ENCODE data around the gene TMEM44.

The TMEM44 gene, protein sequence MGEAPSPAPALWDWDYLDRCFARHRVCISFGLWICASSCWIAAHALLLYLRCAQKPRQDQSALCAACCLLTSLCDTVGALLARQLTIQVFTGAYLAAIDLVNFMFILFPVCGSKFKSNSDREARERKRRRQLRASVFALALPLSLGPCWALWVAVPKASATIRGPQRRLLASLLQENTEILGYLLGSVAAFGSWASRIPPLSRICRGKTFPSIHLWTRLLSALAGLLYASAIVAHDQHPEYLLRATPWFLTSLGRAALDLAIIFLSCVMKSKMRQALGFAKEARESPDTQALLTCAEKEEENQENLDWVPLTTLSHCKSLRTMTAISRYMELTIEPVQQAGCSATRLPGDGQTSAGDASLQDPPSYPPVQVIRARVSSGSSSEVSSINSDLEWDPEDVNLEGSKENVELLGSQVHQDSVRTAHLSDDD

GRCh38 chr3:194633349-194634004 is at the start of gene TMEM44:
TMEM44 (minus strand) TSS chr3:194633419; CDS start chr3:194633215, 204 bp downstream.
- peak; percentile 95 for DNase-seq

DNA sequence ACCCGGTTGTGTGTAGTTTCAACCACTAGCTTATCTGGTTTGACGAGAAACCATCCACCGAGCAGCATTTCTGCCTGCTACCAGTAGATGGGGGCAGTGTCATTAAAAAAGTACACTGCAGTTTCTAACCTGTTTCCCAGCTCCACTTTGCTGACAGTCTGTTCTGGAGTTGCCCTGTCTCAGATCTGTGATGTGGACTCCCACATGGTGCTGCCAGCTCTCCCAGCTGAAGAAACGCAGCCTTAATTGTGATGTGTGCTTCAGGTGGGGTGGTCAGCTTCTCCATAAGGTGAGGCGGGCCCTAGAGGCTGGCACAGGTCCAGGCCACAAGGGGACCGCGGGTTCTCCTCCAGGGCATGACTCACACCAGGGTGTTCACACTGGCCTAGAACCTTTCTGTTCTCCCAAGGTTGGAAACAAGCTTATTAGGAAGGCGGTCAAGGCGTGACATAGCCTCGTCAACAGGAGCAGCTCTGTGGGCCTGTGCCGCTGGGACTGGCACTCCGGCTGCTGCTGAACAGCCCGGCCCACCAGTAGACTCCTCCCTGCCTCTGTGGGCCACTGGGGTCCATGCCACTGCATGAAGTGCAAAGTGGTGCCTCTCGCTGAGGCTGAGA is 49.6 kb upstream of the TMEM44 start:
- peak; percentile 96 for DNase-seq

DNA sequence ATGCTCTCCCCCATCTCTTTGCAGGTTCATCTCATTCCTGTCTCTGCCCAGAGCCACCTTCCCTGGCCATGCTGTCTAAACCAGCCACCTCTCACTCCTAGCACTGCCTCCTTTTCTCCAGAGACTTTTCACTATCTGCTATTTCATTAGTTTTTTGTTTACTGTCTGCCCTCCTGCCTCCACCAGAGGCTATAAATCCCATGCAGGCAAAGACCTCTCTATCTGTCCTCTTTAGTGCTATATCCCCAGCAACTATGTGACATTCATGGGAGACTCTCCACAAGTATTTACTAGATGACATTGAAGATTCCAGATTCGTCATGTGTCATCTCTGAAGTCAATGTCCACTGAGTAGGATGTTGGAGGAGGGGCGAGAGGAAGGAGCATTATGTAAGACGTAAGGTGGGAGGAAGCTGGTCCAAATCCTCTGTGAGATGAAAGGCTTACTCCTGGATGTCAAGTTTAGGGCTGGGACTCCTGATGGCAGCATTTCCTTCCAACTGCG is 49.0 kb upstream of the TMEM44 start:
- DNase-seq = no peak

DNA sequence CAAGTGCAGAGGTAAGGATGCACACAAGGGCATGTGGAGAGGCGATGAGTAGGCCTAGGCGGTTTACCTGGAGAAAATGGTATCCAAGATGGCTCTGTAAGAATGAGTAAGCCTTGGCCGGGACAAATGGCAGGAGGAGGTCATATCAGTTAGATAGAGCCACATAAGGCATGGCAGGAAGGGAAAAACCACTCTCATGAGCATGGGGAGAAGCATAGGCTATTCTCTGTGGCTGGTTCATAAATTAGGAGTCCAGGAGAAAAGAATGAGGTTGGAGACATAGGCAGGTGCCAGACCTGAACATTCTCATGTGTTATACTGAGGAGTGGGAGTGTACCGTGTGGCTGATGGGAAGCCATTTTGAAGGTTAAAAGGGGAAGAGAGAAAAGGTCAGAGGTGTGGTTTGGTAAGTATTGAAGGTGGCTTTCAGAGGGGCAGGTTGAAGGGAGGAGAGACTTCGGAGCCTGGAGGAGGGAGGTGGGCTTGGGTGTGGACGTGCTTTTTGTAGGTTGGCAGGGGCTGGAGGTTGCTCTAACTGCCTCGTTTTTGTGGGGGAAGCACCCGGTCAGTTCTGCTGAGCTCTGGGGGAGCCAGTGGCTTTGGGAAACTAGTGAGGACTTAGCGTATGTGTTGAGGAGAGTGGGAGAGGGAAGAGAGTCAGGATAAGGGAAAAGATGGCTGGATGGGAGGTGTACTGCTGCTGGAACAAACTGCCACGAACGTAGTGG is 47.8 kb upstream of the TMEM44 start:
- DNase-seq = no peak

GRCh38 chr3:194676471-194676870 is 43.3 kb upstream of the TMEM44 start:
- no peak for DNase-seq

GRCh38 chr3:194675680-194676079 is 42.5 kb upstream of the TMEM44 start:
- no peak for DNase-seq

DNA sequence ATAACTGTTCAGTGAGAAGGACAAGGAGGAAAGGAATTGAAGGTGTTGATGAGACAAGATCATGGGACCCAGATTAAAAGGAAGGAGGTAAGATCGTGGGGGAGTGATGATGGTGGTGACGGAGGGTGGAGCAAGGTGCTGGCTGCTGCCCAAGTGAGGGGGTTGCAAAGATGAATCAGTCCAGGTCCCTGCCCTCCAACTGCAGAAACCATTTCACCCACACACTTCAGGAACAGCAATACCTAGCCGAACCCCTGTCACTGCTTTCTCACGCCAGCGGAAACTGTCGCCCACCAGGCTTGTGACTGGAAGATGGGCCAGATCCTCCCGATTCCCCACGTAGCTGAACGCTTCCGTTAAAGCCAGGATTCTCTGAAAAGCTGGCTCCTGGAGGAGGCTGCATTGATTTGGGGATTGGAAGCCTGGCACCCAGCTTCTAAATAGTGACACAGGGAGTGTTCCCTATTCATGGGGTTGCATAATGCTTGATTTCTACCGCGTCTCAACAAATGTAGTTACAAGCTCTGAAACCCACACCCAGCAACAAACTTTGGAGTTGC is 41.9 kb upstream of the TMEM44 start:
- DNase-seq = peak; percentile 41

DNA sequence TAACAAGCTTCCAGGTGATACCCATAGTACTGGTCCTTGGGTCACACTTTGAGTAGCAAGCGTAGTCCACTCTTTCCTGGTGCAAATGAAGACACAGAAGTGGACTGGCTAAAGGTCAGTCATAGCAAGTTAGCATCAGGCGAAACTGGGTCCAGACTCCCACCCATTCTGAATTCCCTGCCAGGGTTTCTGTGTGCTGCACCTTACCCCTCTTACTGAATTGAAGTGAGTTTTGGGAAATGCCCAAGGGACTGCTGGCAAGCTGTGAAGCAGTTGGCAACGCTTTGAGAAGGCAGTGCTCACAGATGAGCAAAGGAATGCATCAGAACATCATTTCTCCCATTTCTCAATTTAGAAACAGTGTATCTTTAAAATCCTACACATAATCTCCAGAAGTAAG is 40.5 kb upstream of the TMEM44 start:
- no peak for DNase-seq

DNA sequence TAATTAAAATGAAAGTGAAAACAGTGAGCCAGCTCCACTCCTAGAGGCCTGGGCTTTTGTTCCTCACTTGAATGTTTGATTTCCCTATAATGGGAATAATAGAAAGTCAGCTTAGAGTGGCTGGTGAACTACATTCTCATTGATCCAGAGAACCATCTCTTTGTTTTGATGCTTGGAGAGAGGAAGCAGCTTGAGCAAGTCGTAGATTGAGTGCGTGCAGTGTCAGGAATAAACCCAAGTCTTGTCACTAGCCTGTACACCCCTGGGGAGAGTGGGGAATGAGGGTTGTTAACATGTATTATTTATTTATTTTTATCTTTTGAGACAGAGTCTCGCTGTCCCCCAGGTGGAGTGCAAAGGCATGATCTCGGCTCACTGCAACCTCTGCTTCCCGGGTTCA is 39.7 kb upstream of the TMEM44 start:
- no peak for DNase-seq

GRCh38 chr3:194671900-194672808 is 38.9 kb upstream of the TMEM44 start, which contains the start of gene LSG1:
LSG1 (minus strand) TSS chr3:194672191; CDS start chr3:194672162, 29 bp downstream.
- peak; percentile 96 for DNase-seq

GRCh38 chr3:194671511-194671899 is 38.3 kb upstream of the TMEM44 start:
- no peak for DNase-seq

DNA sequence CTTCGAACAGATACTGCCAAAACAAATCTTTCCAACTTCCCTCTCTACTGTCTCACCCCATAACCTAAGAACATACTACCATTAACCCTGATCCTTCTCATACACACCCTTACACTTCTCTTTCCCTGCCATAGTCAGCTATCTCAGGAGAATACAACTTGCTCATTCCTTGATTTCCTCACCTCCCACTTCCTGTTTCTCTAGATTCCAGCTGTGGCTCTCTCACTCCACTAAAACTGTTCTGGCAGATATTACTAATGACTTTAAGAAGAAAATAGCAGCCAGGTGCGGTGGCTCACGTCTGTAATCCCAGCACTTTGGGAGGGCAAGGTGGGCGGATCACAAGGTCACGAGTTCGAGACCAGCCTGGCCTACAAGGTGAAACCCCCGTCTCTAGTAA is 34.1 kb upstream of the TMEM44 start:
- DNase-seq = no peak

DNA sequence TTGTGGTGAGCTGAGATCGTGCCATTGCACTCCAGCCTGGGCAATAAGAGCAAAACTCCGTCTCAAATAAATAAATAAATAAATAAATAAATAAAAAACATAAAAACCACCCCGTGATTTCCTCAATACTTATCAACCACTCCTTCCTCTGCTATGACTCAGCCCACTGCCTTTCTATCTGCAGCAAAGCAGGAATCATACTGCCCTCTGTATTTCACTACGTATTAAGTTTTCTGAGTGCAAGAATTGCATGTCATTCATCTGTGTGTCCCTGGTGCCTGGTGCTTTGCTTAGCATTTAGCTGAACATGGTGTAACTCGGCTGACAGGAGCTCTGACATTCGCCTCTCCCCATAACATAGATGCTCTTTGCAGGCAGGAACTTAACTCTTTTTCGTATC is 31.6 kb upstream of the TMEM44 start:
- DNase-seq = no peak

DNA sequence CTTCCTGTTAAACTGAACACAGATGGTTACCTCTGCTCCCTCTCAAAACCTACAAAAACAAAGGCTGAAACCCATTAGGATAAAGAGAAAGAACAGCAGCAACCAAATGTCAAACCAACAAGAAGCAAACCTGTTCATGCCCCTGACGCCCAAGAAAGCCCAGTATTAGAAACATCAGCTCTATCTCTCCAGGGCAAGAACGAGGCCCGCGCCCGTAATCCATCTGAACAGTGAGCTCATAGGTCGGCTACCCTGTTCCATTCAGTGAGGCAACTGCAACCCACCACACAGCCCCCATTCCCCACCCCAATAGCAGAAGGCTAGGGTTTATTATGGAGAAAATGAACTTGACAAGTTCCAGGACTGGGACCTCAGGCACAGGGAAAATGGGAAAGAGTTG is 28.7 kb upstream of the TMEM44 start:
- DNase-seq = no peak

DNA sequence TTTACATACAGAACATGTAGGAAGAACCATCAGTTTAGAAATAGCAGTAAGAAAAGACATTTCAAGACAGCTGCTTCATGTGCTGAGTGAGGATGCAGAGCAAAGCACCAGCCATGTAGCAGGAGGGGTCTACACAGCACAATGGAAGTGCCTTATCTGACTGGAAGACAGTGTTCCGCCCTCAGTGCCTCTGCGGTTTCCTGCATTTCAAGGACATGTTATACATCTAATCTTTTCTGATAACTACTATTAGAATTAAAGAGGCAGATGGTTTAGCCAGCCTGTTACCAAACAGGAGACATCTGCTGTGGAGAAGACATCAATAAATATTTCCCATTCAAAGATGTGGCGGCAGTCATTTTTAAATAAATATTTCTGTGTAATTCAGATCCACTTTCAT is 28.2 kb upstream of the TMEM44 start:
- DNase-seq = no peak

DNA sequence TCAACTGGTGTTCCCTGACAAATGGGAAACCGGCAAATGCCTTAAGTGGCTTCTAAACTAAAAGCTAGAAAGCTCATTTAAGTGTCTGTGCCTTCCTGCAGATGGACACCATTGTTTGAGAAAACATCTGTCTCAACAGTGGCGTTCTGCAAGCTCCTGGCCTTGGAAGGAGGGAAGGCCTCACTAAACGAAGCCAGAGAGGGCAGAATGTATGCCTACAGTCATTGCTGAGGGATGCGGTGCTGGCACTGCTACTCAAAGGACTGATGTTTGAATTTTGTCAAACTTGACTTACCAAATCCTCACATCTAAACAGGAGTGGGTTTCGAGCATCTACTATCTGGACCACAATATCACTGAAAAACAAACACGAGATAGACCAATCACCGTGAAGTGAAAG is 26.6 kb upstream of the TMEM44 start:
- no peak for DNase-seq

DNA sequence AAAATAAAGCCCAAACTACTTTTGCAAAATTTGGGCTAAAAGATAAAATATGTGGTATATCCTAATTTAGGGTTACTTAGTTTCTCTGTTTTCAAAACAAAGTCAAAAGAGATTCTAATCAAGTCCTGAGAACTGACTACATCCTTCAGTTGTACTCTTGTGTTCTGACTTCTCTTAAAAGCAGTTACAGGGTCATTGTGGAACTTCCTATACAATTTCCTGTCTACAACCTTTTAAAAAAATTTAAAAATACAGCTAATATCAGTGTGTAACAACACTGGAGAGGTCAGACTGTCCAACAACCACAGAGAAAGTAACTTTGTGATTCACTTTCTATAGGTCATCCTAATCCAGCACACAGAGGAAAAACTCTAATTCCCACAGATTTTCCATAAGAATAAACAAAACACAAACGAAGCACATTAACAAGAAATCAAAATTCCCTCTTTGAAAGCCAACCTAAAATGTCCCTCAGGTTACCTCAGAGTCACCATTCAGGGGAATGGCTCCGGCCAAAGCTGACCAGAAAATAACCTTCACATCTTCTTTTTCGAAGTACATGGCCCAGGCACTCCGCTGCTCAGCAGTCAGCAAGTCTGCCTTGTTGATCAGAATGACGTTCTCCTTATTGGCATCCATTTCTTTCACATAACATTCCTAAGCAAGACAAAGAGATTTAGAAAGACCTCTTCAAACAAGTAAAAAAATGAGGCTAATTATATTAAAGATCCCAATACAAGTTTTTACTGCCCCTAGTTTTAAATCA is 25.4 kb upstream of the TMEM44 start:
- DNase-seq = no peak

DNA sequence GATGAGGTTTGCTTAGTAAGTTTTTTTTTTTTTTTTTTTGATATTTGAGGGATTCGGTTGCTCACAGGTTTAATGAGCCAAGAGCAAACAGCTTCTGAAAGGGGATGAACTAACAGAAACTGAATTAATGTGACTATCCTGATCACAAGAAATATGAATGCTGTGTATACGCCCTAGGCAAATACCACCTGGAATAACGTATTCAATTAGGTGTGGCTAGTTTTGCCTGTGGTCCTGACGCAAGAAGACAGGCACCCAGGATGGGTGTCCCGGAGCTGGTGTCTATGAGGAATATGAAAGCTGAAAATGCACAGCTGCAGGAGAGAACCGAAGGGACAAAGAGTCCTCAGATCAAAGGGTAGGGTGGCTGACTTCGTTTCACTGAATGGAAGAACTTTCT is 24.2 kb upstream of the TMEM44 start:
- DNase-seq = no peak

DNA sequence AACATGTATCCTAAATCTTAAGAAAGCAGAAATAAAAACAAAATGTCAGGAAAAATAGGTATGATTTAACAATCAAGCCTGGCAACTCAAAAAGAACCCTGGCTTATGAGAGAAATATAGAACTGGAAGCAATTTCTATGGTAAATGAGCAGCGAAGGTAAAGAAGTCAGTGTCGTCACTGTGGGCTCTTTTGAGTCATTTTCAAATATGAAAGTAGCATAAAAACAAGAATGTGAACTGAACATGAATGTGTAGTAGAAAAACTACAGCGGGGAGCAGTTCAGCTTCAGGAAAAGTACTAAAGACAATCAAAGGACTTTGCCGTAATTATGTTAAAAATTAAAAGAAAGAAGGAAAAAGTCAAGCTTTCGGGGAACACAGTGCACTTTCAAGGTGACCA is 21.2 kb upstream of the TMEM44 start:
- DNase-seq = no peak

- no peak for DNase-seq
Observed at GRCh38 chr3:194647747-194648146, 14.5 kb upstream of the TMEM44 start.

DNA sequence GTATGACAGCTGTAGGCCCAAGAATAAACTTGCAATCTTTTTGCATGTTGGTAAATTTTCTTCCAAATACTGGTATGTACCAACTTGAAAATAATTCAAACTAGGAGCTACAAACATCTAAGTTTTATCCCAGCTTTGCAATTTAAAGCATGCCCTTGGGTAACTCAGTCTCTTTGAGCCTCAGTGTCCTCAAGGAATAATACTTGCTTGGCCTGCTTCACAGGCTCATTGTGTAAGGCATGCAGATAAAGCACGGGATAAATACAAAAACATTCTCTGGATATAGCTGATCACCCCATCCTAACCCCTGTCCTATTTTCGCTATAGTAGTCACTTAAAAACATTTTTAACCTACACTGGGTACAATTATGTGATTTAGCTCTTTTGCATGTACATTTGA is 9.6 kb upstream of the TMEM44 start:
- no peak for DNase-seq

All from islet precursor cell (in vitro differentiated cells).